ENCODE results near the gene CLN5.
"Not testable (repeated sequence)": the region's sequence is repeated elsewhere in the genome, so short reads cannot be mapped to it uniquely, and the experiment has no call there.

CLN5 gene

GRCh38 chr13:76991796-76992547 is at the start of gene CLN5:
TSS of gene CLN5 (plus strand) at chr13:76992081. CDS start at chr13:76992099, 18 bp downstream.
- DNase-seq (ENCODE audit: low spot score), result peak; percentile 96

GRCh38 chr13:76942363-76942762 is 49.5 kb upstream of the CLN5 start:
- DNase-seq (ENCODE audit: low spot score), result no peak

GRCh38 chr13:76943646-76944045 is 48.2 kb upstream of the CLN5 start:
- DNase-seq (ENCODE audit: low spot score), result no peak

- DNase-seq (ENCODE audit: low spot score), result no peak
Measured at GRCh38 chr13:76944456-76944855, 47.4 kb upstream of the CLN5 start.

- no peak for DNase-seq (ENCODE audit: low spot score)
Measured at GRCh38 chr13:76948149-76948548, 43.7 kb upstream of the CLN5 start, which contains the start of gene ACOD1. TSS of gene ACOD1 (plus strand) at chr13:76948511. CDS start at chr13:76948559, 48 bp downstream.

GRCh38 chr13:76950101-76950500 is 41.8 kb upstream of the CLN5 start:
- DNase-seq (ENCODE audit: low spot score), result no peak

- no peak for DNase-seq (ENCODE audit: low spot score)
Measured at GRCh38 chr13:76953968-76954367, 37.9 kb upstream of the CLN5 start.

- DNase-seq (ENCODE audit: low spot score), result no peak
Measured at GRCh38 chr13:76954538-76954937, 37.3 kb upstream of the CLN5 start.

- no peak for DNase-seq (ENCODE audit: low spot score)
Measured at GRCh38 chr13:76955193-76955592, 36.7 kb upstream of the CLN5 start.

GRCh38 chr13:76955661-76956060 is 36.2 kb upstream of the CLN5 start:
- no peak for DNase-seq (ENCODE audit: low spot score)

GRCh38 chr13:76958841-76959432 is 32.9 kb upstream of the CLN5 start:
- no peak for DNase-seq (ENCODE audit: low spot score)

GRCh38 chr13:76959734-76960133 is 32.1 kb upstream of the CLN5 start:
- DNase-seq (ENCODE audit: low spot score), result not testable (repeated sequence)

GRCh38 chr13:76965759-76966421 is 26.0 kb upstream of the CLN5 start:
- DNase-seq (ENCODE audit: low spot score), result no peak

GRCh38 chr13:76967031-76967430 is 24.9 kb upstream of the CLN5 start:
- no peak for DNase-seq (ENCODE audit: low spot score)

GRCh38 chr13:76968041-76968440 is 23.8 kb upstream of the CLN5 start:
- DNase-seq (ENCODE audit: low spot score), result no peak

GRCh38 chr13:76969488-76970365 is 22.2 kb upstream of the CLN5 start:
- no peak for DNase-seq (ENCODE audit: low spot score)

- no peak for DNase-seq (ENCODE audit: low spot score)
Measured at GRCh38 chr13:76971215-76971614, 20.7 kb upstream of the CLN5 start.

GRCh38 chr13:76971851-76972829 is 19.7 kb upstream of the CLN5 start:
- no peak for DNase-seq (ENCODE audit: low spot score)

- no peak for DNase-seq (ENCODE audit: low spot score)
Measured at GRCh38 chr13:76973920-76974617, 17.8 kb upstream of the CLN5 start.

- DNase-seq (ENCODE audit: low spot score), result no peak
Measured at GRCh38 chr13:76974618-76974975, 17.3 kb upstream of the CLN5 start.

Measured in CD4-positive, alpha-beta T cell treated with Interleukin-6 at 100 ng/mL for 8 hours (primary cell).